Keratinocyte (primary cell): ENCODE data around the gene TSC22D4. TPM values are rescaled to one million over a fixed set of nuclear protein-coding genes. Genes with fewer than 3 reads are reported as not detected.

Experiments used
- DNase-seq: peaks from one replicate; pipeline ENCODE4 v3.0.0-alpha.2; 2011; ENCODE audit warnings: low read depth, missing footprints, low spot score
- FAIRE-seq: peaks from 2 replicates; lab custom pipeline; 2011; peaks lifted over from hg19 to GRCh38; lab: Jason Lieb, UNC
- H2AFZ ChIP-seq: 2 replicates; pipeline ENCODE4 v1.6.0; 2012; ENCODE audit warnings: low read length, control low read depth, inconsistent platforms; ENCODE audit not compliant: control insufficient read depth
- H3K27ac ChIP-seq: 2 replicates; pipeline ENCODE4 v1.5.1; 2011; ENCODE audit warnings: low read length; ENCODE audit not compliant: control insufficient read depth, insufficient read depth
- H3K27me3 ChIP-seq: 3 replicates; pipeline ENCODE4 v1.6.0; 2011; ENCODE audit warnings: low read length; ENCODE audit not compliant: control insufficient read depth, insufficient read depth; ENCODE audit errors: extremely low read depth
- H3K36me3 ChIP-seq, 2 experiments: 2 replicates in 1 of 2; 3 replicates in 1 of 2; pipeline ENCODE4 v1.5.1; 2011; ENCODE audit warnings: low read length in 2 of 2, mild to moderate bottlenecking in 1 of 2; ENCODE audit not compliant: control insufficient read depth in 2 of 2, insufficient read depth in 2 of 2; ENCODE audit errors: extremely low read depth in 1 of 2
- H3K4me1 ChIP-seq: 3 replicates; pipeline ENCODE4 v1.5.1; 2011; ENCODE audit warnings: low read length; ENCODE audit not compliant: control insufficient read depth, insufficient read depth; ENCODE audit errors: extremely low read depth
- H3K4me2 ChIP-seq: 3 replicates; pipeline ENCODE4 v1.6.0; 2011; ENCODE audit warnings: low read depth, low read length; ENCODE audit not compliant: control insufficient read depth, insufficient read depth; ENCODE audit errors: extremely low read depth
- H3K4me3 ChIP-seq, 3 experiments: fragments of 200-600 bp in 1 of 3; sonication (generic) in 1 of 3; 2 replicates in 2 of 3; 3 replicates in 1 of 3; pipeline ENCODE4 v1.5.1; 2011 to 2016; ENCODE audit warnings: low read length in 3 of 3, mild to moderate bottlenecking in 3 of 3, control low read depth in 2 of 3, inconsistent platforms in 1 of 3, low read depth in 1 of 3, mixed read lengths in 1 of 3, mixed run types in 1 of 3, moderate library complexity in 1 of 3; ENCODE audit not compliant: control insufficient read depth in 2 of 3, insufficient read depth in 2 of 3; ENCODE audit errors: extremely low read depth in 1 of 3
- H3K79me2 ChIP-seq: 2 replicates; pipeline ENCODE4 v1.6.0; 2012; ENCODE audit warnings: low read length; ENCODE audit not compliant: control insufficient read depth, insufficient read depth
- H3K9ac ChIP-seq: 3 replicates; pipeline ENCODE4 v1.6.0; 2011; ENCODE audit warnings: low read length; ENCODE audit not compliant: control insufficient read depth, insufficient read depth; ENCODE audit errors: extremely low read depth
- H3K9me1 ChIP-seq: 3 replicates; pipeline ENCODE4 v1.6.0; 2011; ENCODE audit warnings: low read length; ENCODE audit not compliant: control insufficient read depth, insufficient read depth; ENCODE audit errors: extremely low read depth
- H3K9me3 ChIP-seq: 2 replicates; pipeline ENCODE4 v1.5.1; 2012; ENCODE audit warnings: low read depth, low read length; ENCODE audit not compliant: control insufficient read depth
- H4K20me1 ChIP-seq: 3 replicates; pipeline ENCODE4 v1.6.0; 2011; ENCODE audit warnings: low read length; ENCODE audit not compliant: control insufficient read depth, insufficient read depth; ENCODE audit errors: extremely low read depth
- EZH2 ChIP-seq: IDR thresholded peaks from one replicate; pipeline ENCODE4 v1.6.1; 2012; ENCODE audit warnings: inconsistent platforms, mild to moderate bottlenecking, low read length, moderate library complexity
- dilution Hi-C: fragments of 300-500 bp; cut with MboI; formaldehyde crosslinking; loops from one replicate; pipeline ENCODE4 v1.7.0; 2020; ENCODE audit warnings: low sequenced_read_pairs; ENCODE audit not compliant: extremely low pct_ligation_motif_present
- polyA plus RNA-seq, 5 experiments: library from polyadenylated mRNA; depleted of rRNA in 3 of 5; stranded (reverse) in 3 of 5; stranded (forward) in 1 of 5; unstranded in 1 of 5; fragments of >200 nt; gene quantifications; 1 replicate in 1 of 5; 2 replicates in 3 of 5; 3 replicates in 1 of 5; pipeline versions ENCODE4 v1.2.1 to v1.2.3, GENCODE V29; 2011 to 2012; ENCODE audit warnings: missing spikeins in 2 of 5, low read depth in 1 of 5, low replicate concordance in 1 of 5
- TF ChIP-seq, protein P1 (sequence below), 3 experiments: IDR thresholded peaks in 1 of 3; conservative IDR thresholded peaks in 1 of 3; optimal IDR thresholded peaks in 1 of 3; 2 replicates in 2 of 3; 3 replicates in 1 of 3; pipeline versions ENCODE3 to v1.5.1; 2011; ENCODE audit warnings: low read length in 3 of 3, mild to moderate bottlenecking in 3 of 3, moderate library complexity in 2 of 3, control low read depth in 1 of 3, inconsistent platforms in 1 of 3; ENCODE audit not compliant: insufficient read depth in 2 of 3; ENCODE audit errors: extremely low read depth in 1 of 3

Gene TSC22D4
- polyA plus RNA-seq, 1 donor (not counting 4 experiments of a cell fraction or from before 2014, with no cell fraction given) = 8.4 TPM

DNA sequence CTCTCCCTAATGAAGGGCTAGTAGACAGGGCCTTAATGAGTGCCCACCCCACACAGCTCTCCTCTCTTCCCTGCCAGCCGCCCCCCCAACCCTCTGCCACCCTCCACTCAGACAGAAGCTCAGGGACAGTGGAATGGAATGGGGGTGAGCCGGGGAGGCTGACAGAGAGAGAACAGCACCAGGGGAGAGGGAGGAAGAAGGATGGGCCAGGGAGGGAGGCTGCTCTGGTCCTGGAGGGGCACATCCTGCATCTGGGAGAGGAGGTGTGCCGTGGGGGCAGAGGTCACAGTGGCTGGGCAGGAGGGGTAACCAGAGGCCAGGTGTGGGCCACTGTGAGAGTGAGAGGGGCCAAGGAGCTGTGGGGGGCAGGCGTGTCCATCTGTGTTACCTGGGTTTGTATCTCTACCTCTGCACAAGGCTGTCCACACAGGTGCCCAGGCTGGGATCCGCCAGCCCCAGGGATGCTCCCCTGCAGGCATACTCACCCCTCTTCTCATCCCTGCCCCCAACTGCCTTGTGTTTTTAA lies 7.2 kb upstream of the TSC22D4 start:
- no peak overlapping the region for H2AFZ ChIP-seq
- no peaks in the 10 kb centered on the region for H3K79me2 ChIP-seq
- no peak for DNase-seq
- H3K4me1 ChIP-seq = no peaks in the 10 kb centered on the region
- H3K27ac ChIP-seq = no peak overlapping the region
- no peaks in the 10 kb centered on the region for H3K36me3 ChIP-seq
- no peak overlapping the region for H3K4me3 ChIP-seq
- no peak overlapping the region for H3K9ac ChIP-seq
- H3K9me1 ChIP-seq = no peaks in the 10 kb centered on the region
- no peaks in the 10 kb centered on the region for H3K9me3 ChIP-seq
- TF ChIP-seq, protein P1, sequence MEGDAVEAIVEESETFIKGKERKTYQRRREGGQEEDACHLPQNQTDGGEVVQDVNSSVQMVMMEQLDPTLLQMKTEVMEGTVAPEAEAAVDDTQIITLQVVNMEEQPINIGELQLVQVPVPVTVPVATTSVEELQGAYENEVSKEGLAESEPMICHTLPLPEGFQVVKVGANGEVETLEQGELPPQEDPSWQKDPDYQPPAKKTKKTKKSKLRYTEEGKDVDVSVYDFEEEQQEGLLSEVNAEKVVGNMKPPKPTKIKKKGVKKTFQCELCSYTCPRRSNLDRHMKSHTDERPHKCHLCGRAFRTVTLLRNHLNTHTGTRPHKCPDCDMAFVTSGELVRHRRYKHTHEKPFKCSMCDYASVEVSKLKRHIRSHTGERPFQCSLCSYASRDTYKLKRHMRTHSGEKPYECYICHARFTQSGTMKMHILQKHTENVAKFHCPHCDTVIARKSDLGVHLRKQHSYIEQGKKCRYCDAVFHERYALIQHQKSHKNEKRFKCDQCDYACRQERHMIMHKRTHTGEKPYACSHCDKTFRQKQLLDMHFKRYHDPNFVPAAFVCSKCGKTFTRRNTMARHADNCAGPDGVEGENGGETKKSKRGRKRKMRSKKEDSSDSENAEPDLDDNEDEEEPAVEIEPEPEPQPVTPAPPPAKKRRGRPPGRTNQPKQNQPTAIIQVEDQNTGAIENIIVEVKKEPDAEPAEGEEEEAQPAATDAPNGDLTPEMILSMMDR (optimal IDR thresholded peaks at IDR 0.05 in 1 of 3, IDR thresholded peaks at IDR 0.05 in 1 of 3, conservative IDR thresholded peaks at IDR 0.05 in 1 of 3; ENCODE audit: extremely low read depth in 1 of 3, insufficient read depth in 2 of 3, low read length in 3 of 3) = no peak
- TF ChIP-seq EZH2 = no peak
- no peaks in the 10 kb centered on the region for H4K20me1 ChIP-seq
- no peaks in the 10 kb centered on the region for H3K27me3 ChIP-seq
- dilution Hi-C loops = no loop called here
- H3K4me2 ChIP-seq = no peak overlapping the region
- no peak for FAIRE-seq

DNA sequence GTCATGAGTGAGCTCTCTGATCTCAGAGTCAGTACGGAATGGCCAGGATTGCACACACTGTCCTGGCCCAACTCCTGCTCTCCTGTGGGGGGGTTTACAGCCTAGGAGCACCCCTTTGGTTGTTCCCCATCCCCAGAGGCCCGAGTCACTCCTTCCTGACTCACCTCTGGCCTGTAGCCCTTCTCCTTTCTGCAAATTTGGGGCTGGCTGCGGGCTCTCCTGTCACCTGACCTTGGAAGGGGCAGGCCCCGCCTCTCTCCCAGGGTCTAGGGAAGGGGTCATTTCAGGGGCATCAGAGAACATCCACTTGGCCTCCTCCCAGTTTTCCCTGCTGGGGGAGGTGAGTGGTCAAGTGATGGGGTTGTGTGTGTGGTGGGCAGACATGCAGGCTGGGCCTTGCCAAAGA lies 6.5 kb upstream of the TSC22D4 start:
- Histone ChIP-seq H3K4me1 (no peaks in the 10 kb centered on the region), H3K79me2 (no peaks in the 10 kb centered on the region), H3K4me2 (no peak overlapping the region), H3K9ac (no peak overlapping the region), H3K36me3 (no peaks in the 10 kb centered on the region), H3K27me3 (no peaks in the 10 kb centered on the region), H4K20me1 (no peaks in the 10 kb centered on the region), H3K9me1 (no peaks in the 10 kb centered on the region), H3K27ac (no peak overlapping the region), H3K4me3 (no peak overlapping the region), H3K9me3 (no peaks in the 10 kb centered on the region), H2AFZ (no peak overlapping the region)
- FAIRE-seq = no peak
- dilution Hi-C loops = no loop called here
- no peak for TF ChIP-seq EZH2
- TF ChIP-seq, protein P1 (optimal IDR thresholded peaks at IDR 0.05 in 1 of 3, IDR thresholded peaks at IDR 0.05 in 1 of 3, conservative IDR thresholded peaks at IDR 0.05 in 1 of 3; ENCODE audit: extremely low read depth in 1 of 3, insufficient read depth in 2 of 3, low read length in 3 of 3) = no peak
- DNase-seq = no peak
